ENCODE measurements around the gene MS4A10.

The MS4A10 gene

GRCh38 chr11:60825118-60825517, 40.0 kb downstream of the MS4A10 start:
- DNase-seq (ENCODE audit: low read depth in 2 of 2): no peak

- DNase-seq (ENCODE audit: low read depth in 2 of 2): no peak
These were observed 40.7 kb downstream of the MS4A10 start for GRCh38 chr11:60825790-60826189.

DNA sequence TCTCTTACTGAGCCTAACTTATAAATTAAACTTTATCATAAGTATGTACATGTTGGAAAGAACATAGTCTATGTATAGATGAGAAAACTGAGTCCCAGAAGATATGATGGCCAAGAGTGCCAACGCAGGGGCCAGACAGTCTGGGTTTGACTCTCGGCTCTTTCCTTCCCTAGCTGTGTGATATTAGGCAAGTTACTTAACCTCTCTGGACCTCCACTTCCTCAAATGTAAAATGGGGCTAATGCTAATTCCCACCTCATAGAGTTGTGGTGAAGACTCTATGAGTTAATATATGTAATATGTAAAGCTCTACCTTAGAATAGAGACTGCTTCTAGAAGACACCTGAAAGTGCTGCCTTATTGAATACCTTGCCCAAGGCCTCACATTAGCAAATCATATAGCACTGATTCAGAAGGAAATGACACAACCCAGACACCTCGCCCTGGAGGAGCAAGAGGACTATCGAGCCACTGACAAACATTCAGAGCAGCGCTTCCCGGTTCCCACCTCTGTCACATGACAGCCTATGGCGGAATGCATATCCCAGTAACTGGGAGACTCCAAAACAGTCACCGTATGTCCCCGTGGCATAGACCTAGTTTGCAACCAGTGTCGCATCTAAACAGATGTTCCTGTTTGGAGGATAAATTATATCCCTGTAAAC, 45.5 kb downstream of the MS4A10 start:
- DNase-seq (ENCODE audit: low read depth in 2 of 2): no peak

DNA sequence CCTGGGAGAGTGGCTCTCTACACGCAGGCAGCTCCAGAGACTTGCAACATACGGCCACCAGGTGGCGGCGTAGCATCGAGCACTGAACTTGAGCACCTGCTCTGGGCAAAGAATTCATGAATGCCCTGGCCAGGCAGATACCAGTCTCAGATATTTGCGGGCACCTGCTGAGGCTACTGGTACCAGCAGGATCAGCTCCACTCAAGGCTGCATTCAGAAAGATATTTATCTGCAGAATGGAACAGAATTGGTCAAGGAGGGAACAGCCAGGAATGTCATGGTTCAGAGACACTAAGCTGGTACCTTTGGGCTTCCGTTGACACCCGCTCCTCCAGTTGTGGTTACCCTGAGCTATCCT, 46.0 kb downstream of the MS4A10 start:
- peak; percentile 69 to 75 for DNase-seq (ENCODE audit: low read depth in 2 of 2)

- no peak for DNase-seq (ENCODE audit: low read depth in 2 of 2)
These were observed 46.5 kb downstream of the MS4A10 start for GRCh38 chr11:60831501-60832079.

GRCh38 chr11:60834742-60835533, 49.8 kb downstream of the MS4A10 start:
- no peak for DNase-seq (ENCODE audit: low read depth in 2 of 2)

- DNase-seq (ENCODE audit: low read depth in 2 of 2): no peak
These were observed 50.4 kb downstream of the MS4A10 start for GRCh38 chr11:60835534-60835846.

DNA sequence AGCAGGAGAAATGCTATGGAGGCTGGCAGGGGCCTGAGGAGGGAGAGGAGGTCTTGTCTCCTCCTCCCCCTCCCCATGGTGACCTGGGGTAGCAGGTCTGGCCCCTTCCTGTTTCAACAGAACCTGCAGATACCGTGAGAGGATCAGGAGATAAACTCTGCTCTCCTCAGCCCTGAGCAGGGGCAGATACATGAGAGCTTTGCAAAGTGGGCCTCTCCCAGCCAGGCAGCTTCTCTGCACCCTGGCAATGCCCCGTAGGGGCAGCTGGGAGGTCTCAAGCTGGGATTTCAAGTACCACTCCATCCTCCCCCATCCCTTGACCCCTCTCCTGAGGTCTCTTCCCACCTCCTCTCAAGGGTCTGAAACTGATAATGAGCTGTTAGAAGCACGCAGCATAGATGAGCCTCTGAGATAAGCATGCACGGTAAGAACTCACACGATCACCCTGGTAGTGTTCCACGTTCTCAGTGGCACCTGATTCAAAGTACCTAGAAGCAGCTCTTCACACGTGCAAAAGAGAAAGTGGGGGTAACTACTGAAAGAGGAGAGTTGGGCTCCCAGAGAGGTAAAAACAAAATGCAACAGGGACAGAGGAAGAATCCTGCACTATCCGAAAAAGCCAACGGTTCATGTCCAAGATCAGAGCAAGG, 51.9 kb downstream of the MS4A10 start:
- no peak for DNase-seq (ENCODE audit: low read depth in 2 of 2)

GRCh38 chr11:60838132-60838531, 53.0 kb downstream of the MS4A10 start:
- DNase-seq (ENCODE audit: low read depth in 2 of 2): no peak

GRCh38 chr11:60840470-60841430, 55.6 kb downstream of the MS4A10 start:
- no peak for DNase-seq (ENCODE audit: low read depth in 2 of 2)

GRCh38 chr11:60841797-60842667, 56.9 kb downstream of the MS4A10 start, which contains the start of gene CCDC86:
Gene CCDC86 (plus strand): TSS chr11:60842113. CDS start chr11:60842125, 12 bp downstream.
- peak; percentile 97 to 98 for DNase-seq (ENCODE audit: low read depth in 2 of 2)

DNA sequence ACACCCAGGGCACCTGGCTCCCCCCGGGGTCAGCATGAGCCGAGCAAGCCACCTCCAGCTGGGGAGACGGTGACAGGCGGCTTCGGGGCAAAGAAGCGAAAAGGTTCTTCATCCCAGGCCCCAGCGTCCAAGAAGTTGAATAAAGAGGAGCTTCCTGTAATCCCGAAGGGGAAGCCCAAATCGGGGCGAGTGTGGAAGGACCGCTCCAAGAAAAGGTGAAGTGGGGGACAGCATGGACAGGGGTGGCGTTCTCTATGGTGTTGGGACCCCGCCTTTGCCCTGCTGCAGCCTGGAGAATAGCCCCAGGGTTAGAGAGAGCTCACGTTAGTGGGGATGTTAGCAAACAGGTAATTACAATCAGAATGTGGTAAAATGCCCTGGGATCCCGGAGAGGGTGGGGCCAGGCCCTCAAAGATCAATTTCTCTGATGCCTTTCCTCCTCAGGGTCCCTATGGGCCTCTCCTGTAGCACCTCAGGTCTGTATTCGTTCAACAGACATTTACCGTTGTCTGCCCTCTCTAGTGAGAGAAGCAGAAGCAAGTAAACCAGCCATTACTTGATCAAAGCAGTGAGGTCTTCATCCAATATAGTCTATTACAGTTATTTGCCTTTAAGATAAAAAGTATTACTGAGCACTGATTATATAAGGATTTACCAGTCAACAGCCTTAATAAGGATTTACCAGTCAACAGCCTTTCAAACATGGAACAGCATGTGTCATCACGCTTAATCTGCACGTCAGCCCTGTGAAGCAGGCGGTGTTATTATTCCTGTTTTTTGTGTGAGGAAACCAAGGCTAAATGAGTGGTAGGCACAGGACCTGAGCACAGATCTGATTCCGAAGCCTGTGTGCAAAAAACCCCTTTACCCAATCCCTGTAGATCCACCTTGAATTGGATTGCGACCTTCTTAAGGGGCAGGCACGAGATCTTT, 57.8 kb downstream of the MS4A10 start:
- no peak for DNase-seq (ENCODE audit: low read depth in 2 of 2)

DNA sequence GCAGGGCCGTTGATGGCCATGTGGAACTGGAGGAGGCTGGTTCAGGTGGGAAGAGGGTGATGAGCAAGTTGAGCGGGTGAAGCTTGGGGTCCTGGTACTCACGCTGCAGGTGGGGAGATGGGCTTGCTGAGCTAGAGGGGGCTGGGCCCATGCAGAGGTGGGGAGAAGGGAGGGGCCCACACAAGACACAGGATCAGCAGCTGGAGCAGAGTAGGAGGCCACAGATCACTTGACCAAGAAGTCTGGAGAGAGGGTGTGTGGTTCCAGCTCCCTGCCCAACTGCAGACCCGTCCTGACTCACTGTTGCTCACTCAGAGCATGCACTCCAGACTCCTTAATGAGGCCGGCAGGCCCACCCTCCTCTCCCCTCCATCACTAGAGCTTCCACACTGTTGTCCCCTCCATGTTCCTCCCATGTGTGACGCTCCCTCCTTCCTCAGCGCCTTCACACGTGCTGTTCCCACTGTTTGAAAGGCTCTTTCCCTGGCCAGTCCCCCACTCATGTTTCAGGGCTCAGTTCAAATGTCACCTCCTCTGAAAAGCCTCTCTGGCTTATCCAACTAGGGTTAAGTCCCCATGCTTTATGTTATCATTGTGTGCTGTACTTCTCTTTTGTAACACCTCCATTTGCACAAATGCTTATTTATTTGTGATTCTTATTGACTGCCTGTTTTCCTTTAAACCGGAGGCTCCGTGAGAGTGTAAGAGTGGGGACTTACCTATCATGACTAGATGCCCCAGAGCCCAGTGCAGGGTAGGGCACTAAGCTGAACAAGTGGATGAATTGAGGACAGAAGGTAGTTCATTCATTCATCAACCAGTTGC, 59.1 kb downstream of the MS4A10 start:
- no peak for DNase-seq (ENCODE audit: low read depth in 2 of 2)

DNA sequence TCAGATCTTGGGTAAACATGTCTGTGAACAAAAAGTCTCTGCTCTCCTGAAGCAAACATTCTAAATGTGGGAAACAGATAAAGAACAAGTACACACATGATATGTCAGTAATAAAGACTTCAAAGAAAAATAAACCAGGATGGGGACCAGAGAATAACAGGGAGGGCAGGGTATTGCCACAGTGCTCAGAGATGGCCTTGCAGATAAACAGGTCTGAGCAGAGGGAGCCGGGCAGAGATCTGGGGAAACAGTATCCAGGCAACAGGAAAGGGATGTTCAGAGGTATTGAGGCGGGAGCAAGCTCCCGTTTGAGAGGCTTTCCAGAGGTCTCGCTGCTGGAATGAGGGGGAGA, 59.7 kb downstream of the MS4A10 start:
- no peak for DNase-seq (ENCODE audit: low read depth in 2 of 2)

DNA sequence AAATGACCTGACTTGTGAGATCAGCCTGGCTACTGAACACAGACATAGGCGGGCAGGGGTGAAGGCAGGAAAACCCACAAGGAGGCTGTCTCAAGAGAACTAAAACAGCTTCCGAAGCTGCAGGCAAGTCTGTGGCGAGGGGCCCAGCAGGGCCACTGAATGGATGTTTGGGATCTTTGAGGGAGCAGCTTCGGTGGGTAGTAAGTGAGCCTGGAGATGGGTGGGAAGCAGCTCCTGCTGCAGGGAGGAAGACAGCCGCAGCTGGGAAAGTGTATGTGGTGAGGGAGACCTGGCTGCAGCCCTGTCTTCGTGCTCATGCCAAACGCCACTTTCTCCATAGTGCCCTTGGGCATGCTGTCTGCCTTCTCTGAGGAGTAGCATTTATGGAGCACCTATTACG, 60.2 kb downstream of the MS4A10 start:
- no peak for DNase-seq (ENCODE audit: low read depth in 2 of 2)

GRCh38 chr11:60847281-60847680, 62.1 kb downstream of the MS4A10 start:
- no peak for DNase-seq (ENCODE audit: low read depth in 2 of 2)

- no peak for DNase-seq (ENCODE audit: low read depth in 2 of 2)
These were observed 62.8 kb downstream of the MS4A10 start for GRCh38 chr11:60847896-60848295.

GRCh38 chr11:60848714-60849151, 63.6 kb downstream of the MS4A10 start:
- no peak for DNase-seq (ENCODE audit: low read depth in 2 of 2)
